Duodenal mucosa (tissue), 2 donors: ENCODE measurements around the gene SIK3.

Experiments used
- H3K27ac ChIP-seq: one replicate; pipeline ENCODE4 v1.7.0; 2013; ENCODE audit warnings: low read depth, low read length
- H3K27me3 ChIP-seq, 2 donors: one replicate each; pipeline ENCODE4 v1.7.0; 2013; ENCODE audit warnings: low read length in 2 of 2, control low read depth in 1 of 2; ENCODE audit not compliant: insufficient read depth in 2 of 2, control insufficient read depth in 1 of 2
- H3K36me3 ChIP-seq, 2 donors: one replicate each; pipeline ENCODE4 v1.7.0; 2013; ENCODE audit warnings: low read length in 2 of 2, control low read depth in 1 of 2; ENCODE audit not compliant: insufficient read depth in 2 of 2, control insufficient read depth in 1 of 2
- H3K4me1 ChIP-seq, 2 donors: one replicate each; pipeline ENCODE4 v1.7.0; 2013; ENCODE audit warnings: low read length in 2 of 2, control low read depth in 1 of 2; ENCODE audit not compliant: insufficient read depth in 2 of 2, control insufficient read depth in 1 of 2
- H3K4me3 ChIP-seq, 2 donors: one replicate each; pipeline ENCODE4 v1.7.0; 2013; ENCODE audit warnings: low read length in 2 of 2, low read depth in 1 of 2
- H3K9ac ChIP-seq, 2 donors: one replicate each; pipeline ENCODE4 v1.7.0; 2013; ENCODE audit warnings: low read length in 2 of 2, low read depth in 1 of 2
- H3K9me3 ChIP-seq, 2 donors: one replicate each; pipeline ENCODE4 v1.7.0; 2013; ENCODE audit warnings: low read length in 2 of 2, control low read depth in 1 of 2; ENCODE audit not compliant: control insufficient read depth in 1 of 2

The SIK3 gene

GRCh38 chr11:116833816-116834534 is 264.3 kb downstream of the SIK3 start:
- Histone ChIP-seq H3K9ac (no peak overlapping the region), H3K27ac (no peak overlapping the region), H3K9me3 (no peaks in the 10 kb centered on the region), H3K4me3 (no peak overlapping the region), H3K27me3 (no peaks in the 10 kb centered on the region), H3K36me3 (no peaks in the 10 kb centered on the region), H3K4me1 (peaks cover 38 to 40% of the 10 kb centered on the region in 2 donors)

DNA sequence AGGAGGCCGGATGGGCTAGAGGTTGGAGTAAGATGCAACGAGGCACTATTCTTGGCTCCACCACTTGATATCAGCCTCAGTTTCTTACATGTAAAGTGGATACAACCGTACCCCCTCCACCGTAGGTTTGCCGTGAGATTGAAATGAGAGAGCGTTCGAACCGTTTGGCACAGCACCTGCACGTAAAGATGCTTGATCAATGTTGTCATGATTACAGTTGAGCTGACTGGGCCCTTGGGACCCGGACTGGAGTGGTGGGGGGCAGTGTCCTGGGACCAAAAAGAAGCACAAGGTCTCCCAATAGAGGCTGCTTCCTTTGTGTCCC is 264.8 kb downstream of the SIK3 start:
- Histone ChIP-seq H3K4me3 (no peak overlapping the region), H3K27me3 (no peaks in the 10 kb centered on the region), H3K36me3 (no peaks in the 10 kb centered on the region), H3K4me1 (peaks cover 42 to 45% of the 10 kb centered on the region in 2 donors), H3K27ac (no peak overlapping the region), H3K9me3 (no peaks in the 10 kb centered on the region), H3K9ac (no peak overlapping the region)

- H3K27ac ChIP-seq, result no peak overlapping the region
- no peak overlapping the region for H3K9ac ChIP-seq
- no peak overlapping the region for H3K4me3 ChIP-seq
- H3K36me3 ChIP-seq, result no peaks in the 10 kb centered on the region
- H3K9me3 ChIP-seq, result no peaks in the 10 kb centered on the region
- peaks cover 44 to 50% of the 10 kb centered on the region in 2 donors for H3K4me1 ChIP-seq
- H3K27me3 ChIP-seq, result no peaks in the 10 kb centered on the region
Measured at GRCh38 chr11:116832350-116833290, 265.6 kb downstream of the SIK3 start.

DNA sequence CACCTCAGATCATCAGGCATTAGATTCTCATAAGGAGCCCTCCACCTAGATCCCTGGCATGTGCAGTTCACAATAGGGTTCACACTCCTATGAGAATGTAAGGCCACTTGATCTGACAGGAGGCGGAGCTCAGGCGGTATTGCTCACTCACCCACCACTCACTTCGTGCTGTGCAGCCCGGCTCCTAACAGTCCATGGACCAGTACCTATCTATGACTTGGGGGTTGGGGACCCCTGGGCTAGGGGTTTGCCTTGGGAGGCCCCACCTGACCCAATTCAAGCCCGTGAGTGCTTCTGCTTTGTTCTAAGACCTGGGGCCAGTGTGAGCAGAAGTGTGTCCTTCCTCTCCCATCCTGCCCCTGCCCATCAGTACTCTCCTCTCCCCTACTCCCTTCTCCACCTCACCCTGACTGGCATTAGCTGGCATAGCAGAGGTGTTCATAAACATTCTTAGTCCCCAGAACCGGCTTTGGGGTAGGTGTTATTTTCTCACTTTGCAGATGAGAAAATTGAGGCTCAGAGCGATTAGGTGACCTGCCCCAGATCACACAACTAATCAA is 266.4 kb downstream of the SIK3 start:
- Histone ChIP-seq H3K27me3 (no peaks in the 10 kb centered on the region), H3K36me3 (no peaks in the 10 kb centered on the region), H3K9me3 (no peaks in the 10 kb centered on the region), H3K9ac (no peak overlapping the region), H3K4me1 (peaks cover 45 to 52% of the 10 kb centered on the region in 2 donors), H3K27ac (no peak overlapping the region), H3K4me3 (no peak overlapping the region)

DNA sequence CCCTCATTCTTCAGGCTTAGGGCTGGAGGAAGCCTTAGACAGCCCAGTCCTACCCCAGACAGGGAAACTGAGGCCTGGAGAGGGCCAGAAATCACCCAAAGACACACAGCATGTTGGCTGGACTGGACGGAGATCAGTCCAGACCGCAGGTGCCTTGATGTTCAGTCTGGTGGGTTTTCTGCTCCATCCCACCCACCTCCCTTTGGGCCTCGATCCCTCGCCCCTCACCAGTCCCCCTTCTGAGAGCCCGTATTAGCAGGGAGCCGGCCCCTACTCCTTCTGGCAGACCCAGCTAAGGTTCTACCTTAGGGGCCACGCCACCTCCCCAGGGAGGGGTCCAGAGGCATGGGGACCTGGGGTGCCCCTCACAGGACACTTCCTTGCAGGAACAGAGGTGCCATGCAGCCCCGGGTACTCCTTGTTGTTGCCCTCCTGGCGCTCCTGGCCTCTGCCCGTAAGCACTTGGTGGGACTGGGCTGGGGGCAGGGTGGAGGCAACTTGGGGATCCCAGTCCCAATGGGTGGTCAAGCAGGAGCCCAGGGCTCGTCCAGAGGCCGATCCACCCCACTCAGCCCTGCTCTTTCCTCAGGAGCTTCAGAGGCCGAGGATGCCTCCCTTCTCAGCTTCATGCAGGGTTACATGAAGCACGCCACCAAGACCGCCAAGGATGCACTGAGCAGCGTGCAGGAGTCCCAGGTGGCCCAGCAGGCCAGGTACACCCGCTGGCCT is 267.9 kb downstream of the SIK3 start:
- H3K4me3 ChIP-seq, result no peak overlapping the region
- H3K36me3 ChIP-seq, result no peaks in the 10 kb centered on the region
- H3K9me3 ChIP-seq, result no peaks in the 10 kb centered on the region
- H3K4me1 ChIP-seq, result peaks cover 48 to 54% of the 10 kb centered on the region in 2 donors
- no peaks in the 10 kb centered on the region for H3K27me3 ChIP-seq
- H3K27ac ChIP-seq, result no peak overlapping the region
- H3K9ac ChIP-seq, result no peak overlapping the region

DNA sequence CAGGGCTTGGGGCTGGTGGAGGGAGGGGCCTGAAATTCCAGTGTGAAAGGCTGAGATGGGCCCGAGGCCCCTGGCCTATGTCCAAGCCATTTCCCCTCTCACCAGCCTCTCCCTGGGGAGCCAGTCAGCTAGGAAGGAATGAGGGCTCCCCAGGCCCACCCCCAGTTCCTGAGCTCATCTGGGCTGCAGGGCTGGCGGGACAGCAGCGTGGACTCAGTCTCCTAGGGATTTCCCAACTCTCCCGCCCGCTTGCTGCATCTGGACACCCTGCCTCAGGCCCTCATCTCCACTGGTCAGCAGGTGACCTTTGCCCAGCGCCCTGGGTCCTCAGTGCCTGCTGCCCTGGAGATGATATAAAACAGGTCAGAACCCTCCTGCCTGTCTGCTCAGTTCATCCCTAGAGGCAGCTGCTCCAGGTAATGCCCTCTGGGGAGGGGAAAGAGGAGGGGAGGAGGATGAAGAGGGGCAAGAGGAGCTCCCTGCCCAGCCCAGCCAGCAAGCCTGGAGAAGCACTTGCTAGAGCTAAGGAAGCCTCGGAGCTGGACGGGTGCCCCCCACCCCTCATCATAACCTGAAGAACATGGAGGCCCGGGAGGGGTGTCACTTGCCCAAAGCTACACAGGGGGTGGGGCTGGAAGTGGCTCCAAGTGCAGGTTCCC is 268.6 kb downstream of the SIK3 start, which contains the start of gene APOC3:
Gene APOC3, plus strand, starts transcription at position 383 of the 659 bp plus-strand sequence. CDS start 676 bp downstream, outside the sequence.
- Histone ChIP-seq H3K9ac (peak within 1 kb of the TSS; percentile 32 to 42), H3K4me3 (peak within 1 kb of the TSS; percentile 21 to 42), H3K27ac (peak within 1 kb of the TSS; percentile 49), H3K36me3 (no peaks in the 10 kb centered on the region), H3K27me3 (no peaks in the 10 kb centered on the region), H3K4me1 (peaks cover 48 to 54% of the 10 kb centered on the region in 2 donors), H3K9me3 (no peaks in the 10 kb centered on the region)

DNA sequence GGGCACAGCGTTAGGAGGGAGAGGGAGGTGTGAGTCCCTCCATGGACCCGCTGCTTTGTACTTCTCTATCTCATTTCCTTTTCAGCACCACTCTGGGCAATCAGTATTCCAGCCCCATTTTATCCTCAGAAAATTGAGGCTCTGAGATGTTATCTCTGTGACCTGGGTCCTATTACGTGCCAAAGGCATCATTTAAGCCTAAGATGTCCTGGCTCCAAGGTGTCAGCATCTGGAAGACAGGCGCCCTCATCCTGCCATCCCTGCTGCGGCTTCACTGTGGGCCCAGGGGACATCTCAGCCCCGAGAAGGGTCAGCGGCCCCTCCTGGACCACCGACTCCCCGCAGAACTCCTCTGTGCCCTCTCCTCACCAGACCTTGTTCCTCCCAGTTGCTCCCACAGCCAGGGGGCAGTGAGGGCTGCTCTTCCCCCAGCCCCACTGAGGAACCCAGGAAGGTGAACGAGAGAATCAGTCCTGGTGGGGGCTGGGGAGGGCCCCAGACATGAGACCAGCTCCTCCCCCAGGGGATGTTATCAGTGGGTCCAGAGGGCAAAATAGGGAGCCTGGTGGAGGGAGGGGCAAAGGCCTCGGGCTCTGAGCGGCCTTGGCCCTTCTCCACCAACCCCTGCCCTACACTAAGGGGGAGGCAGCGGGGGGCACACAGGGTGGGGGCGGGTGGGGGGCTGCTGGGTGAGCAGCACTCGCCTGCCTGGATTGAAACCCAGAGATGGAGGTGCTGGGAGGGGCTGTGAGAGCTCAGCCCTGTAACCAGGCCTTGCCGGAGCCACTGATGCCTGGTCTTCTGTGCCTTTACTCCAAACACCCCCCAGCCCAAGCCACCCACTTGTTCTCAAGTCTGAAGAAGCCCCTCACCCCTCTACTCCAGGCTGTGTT is 269.4 kb downstream of the SIK3 start:
- Histone ChIP-seq H3K27me3 (no peaks in the 10 kb centered on the region), H3K4me3 (peak overlapping the region; percentile 21 to 42), H3K9me3 (no peaks in the 10 kb centered on the region), H3K27ac (peak overlapping the region; percentile 49), H3K36me3 (no peaks in the 10 kb centered on the region), H3K4me1 (peaks cover 48 to 54% of the 10 kb centered on the region in 2 donors), H3K9ac (peak overlapping the region; percentile 32 to 42)

DNA sequence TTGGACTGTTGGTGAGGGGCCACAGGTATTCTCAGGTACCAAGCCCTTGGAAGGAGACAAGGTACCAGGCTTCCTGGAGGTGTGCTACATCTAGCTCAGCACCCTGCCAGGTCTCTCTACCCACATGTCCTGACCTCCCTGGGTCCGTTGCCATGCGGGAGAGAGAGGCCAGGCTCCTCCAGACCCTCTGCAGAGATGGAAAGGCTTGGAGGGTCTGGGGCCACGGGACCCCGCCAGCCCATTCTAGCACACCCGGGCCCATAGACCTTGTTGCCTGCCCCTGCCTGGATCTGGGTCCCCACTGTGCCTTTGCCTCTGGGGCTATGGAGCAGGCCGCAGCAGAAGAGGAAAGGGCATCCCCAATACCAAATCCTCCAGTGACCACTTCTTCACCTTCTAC is 270.8 kb downstream of the SIK3 start:
- H3K4me1 ChIP-seq, result peaks cover 47 to 56% of the 10 kb centered on the region in 2 donors

More for the DNA sequence above, 270.8 kb downstream of the SIK3 start:
- Histone ChIP-seq H3K4me3 (no peak overlapping the region), H3K36me3 (no peaks in the 10 kb centered on the region), H3K27ac (peak overlapping the region; percentile 25), H3K27me3 (no peaks in the 10 kb centered on the region), H3K9ac (no peak overlapping the region), H3K9me3 (no peaks in the 10 kb centered on the region)
